SHP77 treated with DMSO at 0.1 percent for 48 hours (cell line): ENCODE data around the gene TRPC4AP.

Source experiments
- DNase-seq: peaks from one replicate; lab custom pipeline; 2025; lab: John Stamatoyannopoulos, UW

TRPC4AP gene

DNA sequence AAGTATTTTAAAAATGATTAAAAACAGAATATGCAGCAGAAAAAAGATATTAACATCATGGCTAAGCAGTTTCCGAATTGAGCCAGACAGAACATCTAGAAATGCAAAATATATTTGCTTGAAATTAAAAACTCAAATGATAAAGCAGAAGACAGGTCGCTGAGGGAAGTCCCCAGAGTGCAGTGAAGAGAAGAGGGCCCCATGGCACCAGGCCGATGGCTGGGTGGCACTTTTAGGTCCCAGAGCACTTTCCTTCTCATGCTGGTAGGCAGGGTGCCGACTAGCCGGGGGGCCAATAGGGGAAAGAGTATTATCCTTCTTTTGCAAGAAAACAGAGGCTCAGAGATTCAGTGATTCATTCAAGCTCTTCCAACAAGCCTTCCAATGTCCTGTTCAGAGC, 78.1 kb downstream of the TRPC4AP start:
- no peak for DNase-seq

DNA sequence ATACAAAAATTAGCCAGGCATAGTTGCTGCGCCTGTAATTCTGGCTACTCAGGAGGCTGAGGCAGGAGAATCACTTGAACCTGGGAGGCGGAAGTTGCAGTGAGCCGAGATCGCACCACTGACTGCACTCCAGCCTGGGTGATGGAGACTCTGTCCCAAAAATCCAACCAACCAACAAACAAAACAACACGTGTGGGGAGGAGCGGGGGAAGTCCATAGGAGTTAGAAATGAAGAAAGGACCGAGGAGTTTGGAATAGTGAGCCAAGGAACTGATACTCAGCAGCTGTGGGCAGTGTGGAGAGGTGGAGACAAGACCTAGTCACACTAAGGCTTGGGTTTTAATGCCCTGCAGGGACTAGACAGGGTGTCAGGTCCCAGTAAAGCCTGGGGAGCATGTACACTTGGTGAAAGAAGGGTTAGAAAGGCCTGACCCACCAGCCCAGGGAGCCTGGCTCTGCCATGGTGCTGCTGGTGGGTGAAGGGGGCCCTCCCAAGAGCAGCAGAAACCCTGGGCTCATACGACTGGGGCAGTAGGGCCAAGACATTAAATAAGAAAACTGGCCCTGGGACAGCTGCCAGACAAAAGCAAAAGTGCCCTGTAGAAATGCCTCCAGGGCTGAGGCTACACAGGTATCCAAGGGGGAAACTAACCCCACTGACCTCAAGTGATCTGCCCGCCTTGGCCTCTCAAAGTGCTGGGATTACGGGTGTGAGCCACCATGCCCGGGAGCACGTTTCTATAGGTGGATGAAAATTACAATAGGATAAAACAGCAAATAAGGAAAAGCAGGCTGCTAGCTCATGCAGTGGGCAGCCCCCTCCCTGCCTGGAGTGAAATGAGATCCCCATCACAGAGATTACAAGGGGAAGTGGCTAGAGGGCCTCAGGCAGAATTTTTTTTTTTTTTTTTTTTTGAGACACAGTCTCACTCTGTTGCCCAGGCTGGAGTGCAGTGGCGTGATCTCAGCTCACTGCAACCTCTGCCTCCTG, 78.9 kb downstream of the TRPC4AP start:
- no peak for DNase-seq

DNA sequence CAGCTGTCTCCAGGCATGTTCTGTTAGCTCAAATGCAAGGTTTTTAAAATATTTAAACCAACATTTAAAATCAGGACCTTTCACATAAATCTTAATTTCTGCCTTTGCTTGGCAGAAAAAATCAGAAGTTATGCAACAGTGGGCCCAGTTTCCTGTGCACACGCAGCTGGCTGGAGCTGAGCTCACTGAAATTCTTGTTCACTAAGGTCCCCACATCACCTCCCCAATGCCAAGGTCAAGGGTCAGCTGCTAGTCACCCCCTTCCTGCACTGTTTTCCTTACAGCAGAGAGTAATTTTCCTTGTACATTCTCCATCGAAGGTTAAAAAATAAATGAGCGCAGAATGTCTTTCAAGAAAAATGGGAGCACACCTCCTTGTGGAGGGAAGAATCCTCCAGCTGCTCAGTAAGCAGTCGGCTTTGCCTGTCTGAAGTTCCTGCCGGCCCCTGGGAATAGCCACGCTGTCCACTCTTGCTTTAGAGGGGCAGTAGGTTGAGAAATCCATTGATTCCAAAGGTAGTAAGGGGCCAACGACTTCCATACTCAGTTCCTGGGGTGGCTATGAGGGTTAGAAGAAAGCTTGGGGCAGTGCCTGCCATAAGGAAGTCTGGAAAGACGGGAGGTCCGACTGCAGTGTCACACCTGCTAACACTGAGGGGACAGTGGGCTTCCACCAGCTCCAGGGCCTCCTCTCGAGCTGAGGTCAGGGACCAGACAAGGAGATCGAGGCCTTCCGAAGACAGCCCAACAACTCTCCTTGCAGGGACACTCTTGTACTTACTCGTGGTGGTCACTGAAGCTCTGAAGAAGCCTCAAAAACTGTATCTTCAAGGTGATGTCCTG, 80.2 kb downstream of the TRPC4AP start:
- DNase-seq, result no peak

DNA sequence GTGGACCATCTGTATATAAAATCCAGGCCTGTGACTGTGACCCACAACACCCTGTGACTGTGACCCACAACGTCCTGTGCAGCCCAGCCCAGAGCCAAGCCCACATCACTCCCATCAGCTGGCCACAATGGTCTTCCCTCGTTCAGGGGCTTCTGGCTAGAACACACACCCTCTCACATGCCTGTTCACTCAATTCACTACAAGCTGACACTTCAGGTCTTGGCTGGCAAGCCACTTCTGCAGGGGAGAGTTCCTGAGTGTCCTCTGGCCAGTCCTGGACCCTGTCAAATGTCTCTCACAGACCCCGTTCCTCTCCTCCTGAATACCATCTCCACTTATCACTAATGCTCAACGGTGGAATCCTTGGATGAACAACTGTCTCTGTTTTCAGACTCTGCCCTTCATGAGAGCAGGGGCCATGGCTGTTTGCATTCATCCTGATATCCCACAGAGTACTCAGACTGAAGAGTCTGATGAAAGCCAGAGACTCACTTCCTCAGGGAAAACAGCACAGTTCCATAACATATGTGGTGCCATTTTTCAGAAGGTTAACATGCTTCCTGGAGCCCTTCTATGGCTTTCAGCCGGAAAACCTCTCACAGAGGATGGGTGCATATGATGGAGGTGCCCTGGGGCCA, 80.9 kb downstream of the TRPC4AP start:
- DNase-seq, result no peak

DNA sequence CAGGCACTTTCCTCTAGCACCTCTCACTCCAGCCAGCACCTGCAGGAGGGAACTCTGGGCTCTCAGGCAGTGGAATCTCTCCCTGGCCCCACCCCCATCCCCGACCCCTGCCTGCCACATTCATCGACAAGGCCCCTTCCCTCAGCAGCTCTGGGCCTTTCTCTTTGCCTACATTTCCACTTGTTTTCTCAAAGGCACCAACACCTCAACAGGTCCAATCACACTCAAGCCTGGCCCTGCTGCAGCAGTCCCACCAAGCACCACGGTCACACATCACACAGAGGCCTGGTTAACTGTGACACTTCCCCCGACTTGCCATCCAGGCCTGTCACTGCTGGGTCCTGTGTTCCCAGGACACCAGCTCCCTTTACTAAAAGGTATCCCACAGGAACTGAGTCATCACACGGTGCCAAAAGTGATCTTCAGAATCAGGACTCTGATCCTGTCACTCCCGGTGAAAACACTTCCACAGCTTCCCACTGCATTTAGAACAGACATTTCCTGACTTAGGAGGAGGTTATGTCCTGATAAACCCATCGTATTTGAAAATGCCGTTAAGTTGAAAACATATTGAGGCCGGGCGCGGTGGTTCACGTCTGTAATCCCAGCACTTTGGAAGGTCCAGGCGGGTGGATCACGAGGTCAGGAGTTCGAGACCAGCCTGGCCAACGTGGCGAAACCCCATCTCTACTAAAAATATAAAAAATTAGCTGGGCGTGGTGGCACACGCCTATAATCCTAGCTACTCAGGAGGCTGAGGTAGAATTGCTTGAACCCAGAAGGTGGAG, 82.0 kb downstream of the TRPC4AP start:
- DNase-seq, result no peak

DNA sequence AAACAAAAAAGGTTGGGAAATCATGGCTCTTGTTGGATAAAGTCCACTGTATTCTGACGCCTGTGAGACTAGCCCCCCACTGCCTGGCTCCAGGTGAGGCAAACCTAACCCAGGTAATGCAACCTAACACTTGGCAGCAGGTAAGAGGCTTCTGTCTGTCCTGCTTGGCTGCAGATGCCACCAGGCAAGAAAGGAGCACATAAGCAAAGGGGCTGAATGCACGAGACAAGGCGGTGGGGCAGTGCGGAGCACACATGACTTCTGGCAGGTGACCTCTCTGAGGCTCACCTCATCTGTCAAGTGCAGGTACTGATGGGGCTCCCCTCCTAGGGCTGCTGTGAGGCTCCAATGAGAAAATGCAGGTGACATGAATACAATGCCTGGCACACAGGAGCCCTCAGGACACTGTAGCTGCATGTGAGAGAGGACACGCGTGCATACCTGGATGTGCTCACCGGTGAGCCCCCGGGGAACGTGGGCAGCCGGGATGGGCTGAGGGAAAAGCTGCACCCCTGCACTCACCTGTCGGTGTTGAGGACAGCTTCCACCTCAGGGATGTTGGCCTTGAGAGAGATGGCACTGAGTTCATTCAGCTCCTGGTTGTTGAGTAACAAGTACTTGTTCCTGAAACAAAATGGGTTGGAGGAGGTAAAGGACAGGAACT, 82.8 kb downstream of the TRPC4AP start:
- no peak for DNase-seq

DNA sequence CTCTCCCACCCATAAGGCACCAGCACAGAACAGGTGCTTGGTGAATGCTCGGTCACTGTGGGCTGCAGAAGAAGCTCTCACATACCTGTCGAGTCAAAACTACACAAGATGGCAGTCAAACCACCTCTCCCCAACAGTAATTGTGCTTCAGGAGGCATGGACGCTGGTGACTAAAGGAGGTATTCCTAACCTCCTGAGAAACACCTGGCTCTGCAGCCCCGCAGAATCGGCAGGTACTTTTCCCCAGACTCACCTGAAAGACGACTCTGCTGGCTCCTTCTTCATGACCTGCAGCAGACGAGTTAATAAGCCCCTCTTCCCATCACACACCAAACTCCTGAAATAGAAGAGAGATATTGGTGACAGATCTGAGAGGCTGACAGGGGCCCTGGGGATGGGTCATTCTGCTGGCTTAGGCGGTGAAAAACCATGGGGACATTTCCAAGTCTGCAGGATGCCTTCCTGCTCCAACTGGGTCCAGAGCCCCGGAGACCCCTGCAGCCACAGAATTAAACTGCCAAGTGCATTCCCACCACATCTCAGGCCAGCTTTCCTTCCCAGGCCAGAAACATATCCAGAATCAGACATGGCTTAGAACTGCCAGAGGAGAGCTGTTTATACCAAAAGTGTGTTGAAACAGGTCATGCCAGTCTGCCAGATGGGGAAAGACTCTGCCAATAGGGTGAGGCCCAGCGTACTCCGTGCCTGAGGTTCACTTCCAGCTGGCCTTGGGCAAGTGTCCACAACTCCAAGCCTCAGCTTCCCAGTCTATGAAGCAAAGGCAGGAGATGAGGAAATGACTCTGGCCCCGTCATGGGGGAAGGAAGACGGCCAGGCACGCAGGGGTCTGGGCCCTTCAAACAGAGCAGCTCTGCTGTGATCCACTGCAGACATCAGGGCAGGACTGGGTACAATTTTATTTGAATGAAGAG, 83.9 kb downstream of the TRPC4AP start:
- DNase-seq, result no peak

DNA sequence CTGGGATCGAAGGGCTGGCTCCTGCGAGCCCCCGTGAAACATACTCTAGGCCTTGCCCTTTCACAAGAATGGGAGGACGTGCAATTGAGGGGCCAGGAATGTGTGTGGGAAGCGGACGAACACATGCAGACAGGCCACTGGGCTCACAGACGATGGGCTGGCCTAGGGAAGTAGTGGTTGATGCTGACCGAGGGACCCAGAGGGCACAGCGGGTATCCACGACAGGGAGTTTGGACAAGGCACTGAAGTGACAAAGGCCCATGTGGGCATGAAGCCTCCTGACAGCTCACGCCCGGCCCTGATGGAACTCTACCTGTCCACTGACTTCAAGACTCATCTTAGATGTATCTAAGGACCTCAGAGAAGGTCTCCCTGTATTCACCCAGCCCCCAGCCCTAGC, 84.7 kb downstream of the TRPC4AP start:
- no peak for DNase-seq

DNA sequence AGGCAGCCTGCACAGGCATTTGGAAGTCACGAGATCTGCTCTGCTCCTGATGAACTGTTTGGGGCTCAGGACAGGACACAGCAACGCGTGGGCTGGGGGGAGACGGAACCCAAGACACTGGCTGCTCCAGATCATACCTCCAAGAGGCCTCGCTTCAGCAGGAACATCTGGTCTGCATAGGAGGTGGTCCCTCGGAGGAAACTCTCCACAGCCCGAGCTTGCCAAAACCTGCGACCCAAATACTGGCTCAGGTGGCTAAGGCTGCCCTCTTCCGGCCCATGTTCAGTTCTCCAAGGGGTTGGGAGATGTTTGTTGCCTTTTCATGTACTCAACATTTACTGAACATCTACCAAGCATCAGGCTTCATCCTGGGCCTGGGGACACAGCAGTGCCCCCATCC, 85.2 kb downstream of the TRPC4AP start:
- no peak for DNase-seq

DNA sequence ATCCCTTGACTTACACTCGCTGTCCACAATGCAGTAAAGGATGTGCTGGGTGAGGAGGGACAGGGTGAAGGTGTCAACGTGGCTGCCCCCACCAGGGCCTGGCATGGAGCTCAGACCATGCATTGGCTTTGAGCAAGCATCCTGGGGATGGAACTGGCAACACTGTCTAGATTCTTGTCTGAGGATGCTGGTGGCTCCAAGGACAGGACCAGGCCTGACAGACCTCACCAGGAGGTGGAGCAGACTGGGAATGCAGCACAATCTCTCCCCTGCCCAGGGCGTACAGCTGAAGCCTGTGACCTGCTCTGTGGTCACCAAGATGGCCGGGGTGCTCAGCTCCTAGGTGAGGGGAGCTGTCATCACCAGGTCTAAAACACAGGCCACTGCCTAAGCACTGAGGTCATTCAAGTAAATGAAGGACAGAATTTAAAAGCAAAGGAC, 86.1 kb downstream of the TRPC4AP start:
- no peak for DNase-seq

DNA sequence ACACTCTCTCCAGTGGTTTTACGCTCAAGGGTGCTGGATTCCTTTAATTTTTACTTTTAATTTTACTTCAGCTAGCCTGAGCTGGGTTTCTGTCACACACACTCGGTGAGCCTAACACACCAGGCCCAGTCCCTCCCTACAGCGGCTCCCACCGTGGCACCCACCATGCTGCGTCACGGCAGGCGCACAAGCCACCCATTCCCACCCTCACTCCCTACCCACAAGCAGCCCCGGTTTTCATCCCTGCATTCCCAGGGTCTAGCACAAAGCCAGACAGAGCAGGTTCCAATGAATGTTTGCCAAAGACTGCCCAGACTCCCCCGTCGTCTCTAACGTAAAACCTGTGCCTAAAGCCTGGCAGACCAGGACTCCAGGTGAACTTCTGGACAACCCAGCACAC, 86.6 kb downstream of the TRPC4AP start:
- DNase-seq, result no peak

DNA sequence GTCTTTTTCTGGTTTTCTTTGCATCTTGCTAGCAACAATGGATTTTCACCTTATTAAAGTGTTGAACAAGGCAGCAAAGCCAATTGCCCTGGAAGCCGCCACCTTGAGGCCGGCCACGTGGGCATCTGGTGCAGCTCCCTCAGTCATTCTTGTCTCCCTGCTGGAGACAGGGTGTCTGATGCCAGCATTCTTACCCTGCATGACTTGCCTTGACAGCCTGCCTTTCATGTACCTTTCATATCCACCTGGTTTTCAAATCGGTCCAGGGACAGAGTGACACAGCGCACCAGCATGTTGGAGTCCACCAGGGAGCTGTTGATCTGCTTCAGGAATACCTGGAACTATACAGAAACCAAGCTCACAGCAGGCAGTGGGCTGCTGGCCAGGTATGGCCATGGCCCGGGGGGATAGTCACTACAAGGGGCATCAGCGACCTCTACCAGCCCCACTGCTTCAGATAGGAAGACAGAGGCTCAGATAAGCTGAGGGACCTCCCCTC, 87.1 kb downstream of the TRPC4AP start:
- no peak for DNase-seq

DNA sequence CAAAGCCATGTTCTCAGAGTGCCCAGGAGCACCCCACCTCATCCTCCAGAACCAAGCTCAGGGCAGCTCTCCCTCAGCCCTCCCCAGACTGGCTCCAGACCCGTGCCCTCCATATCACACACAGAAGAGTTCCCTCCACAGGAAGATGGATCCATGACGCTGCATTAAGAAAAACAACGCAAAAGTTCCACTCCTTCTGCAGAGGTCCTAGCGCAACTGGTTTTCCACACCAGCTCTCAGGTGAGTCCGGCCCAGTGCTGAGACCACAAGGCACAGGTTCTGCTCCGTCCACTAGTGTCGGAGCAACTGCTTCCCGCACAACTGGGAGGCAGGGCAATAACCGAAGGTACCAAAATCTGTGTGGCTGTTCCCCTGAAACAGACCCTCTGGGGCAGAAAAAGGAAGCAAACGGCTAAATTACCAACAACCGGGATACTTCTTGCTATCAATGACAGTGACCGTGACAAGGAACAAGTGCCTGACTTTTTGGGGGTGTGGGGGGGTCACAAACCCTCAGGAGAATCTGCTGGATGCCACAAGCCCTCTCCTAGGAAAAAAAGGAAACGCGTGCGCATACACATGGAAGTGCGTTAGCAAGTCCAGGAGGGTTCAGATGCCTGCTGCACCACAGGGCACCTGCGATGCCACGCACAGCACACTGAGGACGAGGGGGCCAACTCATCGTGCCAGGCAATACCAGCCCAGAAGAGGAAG, 87.7 kb downstream of the TRPC4AP start:
- DNase-seq, result no peak

DNA sequence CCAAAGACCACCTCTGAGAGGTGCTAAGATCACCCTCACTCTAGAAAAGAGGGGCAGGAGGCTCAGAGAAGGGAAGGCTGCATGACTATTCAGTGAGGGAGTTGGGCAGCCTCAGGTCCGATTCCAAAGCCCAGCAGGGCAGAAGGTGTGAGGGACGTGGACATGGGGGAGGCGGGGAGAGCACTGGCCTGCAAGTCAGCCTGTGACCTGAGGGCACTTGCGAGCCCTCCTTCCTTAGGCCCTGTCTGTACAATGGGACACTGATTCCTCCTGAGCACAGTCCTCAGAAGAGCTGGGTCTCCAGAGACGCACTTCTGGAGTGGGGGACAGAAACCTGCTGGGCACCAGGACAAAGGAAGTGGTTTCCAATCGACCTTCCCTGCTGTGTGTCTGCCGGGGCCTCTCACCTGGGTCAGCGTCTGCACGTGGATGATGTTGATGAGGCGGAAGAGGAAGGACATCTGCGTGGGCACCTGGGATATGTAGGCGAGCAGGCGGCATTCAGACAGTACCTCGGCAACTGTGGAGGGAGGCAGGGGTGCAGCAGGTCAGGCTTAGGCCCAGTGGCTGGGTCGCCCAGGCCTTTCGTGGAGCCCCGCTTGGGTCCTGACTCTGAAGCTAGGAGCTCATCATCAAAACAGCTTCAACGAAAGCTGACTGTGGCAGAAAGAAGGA, 88.4 kb downstream of the TRPC4AP start:
- DNase-seq, result no peak

DNA sequence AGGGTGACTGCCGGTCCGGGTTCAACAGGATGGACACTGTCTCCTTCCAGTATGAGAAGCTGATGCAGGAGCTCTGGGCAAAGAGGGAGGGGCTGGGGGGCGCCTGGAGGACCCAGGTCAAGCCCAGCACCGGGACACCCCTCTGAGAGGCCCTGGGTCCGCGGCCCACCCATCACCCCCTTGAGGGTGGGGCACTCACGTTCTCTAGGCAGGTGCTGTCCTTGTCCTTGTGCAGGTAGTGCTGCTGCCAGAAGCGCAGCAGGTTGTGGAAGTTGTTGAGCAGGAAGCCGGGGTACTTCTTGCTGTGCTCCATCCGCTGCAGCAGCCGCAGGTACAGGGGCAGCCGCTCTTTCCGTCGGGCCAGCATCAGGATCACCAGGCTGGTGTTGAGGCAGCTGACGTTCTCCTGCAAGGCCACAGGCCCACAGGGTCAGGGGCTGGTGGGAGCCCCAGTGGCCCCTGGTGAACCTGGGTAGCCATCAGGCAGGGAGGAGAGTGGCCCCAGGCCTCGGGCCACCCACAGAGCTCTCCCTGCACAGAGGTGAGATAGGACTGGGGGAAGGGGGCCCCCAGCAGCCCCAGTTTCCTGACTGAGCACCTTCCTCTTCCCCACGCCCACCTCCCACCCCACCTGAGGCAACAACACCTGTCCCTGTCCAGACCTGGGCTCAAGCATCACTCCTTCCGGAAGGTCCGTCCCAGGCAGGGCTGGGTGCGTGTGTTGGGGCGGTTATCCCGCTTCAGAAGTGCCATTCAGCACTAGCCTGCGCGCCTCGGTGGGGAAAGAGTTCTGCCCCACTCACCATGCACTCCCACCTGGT, 89.2 kb downstream of the TRPC4AP start:
- DNase-seq, result no peak

DNA sequence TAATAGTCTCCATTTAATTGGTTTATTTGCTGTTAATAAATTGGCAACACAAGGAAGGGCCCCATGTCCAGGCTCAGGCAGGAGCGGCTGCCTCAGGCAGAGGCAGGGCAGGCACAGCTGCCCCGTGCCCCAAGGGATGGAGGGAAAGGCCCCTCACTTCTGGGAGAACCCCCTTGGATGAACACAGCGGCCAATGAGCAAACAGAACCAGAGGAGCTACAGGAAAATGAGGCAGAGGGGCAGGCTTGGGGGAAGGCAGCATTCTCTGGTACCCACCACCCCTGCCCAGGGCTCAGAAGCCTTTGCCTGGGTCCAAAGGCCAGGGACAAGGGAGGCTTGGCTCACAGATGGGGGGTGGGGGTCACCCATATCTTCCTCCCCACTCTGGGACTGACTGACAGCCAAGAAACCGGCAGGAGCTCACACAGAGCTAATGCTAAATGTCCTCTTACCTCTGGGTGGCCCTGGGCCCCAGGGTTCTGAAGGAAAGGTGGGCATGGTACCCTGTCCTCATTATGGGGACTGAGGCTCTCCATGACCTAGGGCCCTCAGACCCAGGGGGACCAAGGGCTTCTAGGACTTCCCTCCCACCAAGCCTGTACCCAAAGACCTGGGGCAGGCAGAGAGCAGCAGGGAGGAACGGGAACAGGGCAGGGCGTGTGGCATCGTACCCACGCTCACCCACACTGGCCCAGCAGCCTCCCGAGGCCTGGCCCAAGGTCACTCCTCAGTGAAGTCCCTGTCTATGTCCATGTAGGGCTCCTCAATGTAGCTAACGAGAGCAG, 90.0 kb downstream of the TRPC4AP start:
- DNase-seq, result no peak
